GM23248 (cell line): ENCODE results near the gene ADAM10.

Source experiments
- EZH2 ChIP-seq: fragments of 200-600 bp; sonication (generic); IDR thresholded peaks from 2 replicates; pipeline ENCODE4 v1.6.1; 2018; ENCODE audit warnings: antibody characterized with exemption, mild to moderate bottlenecking; ENCODE audit not compliant: insufficient read depth, poor library complexity, severe bottlenecking
- EZH2phosphoT487 ChIP-seq: fragments of 200-600 bp; sonication (generic); IDR thresholded peaks from 2 replicates; pipeline ENCODE4 v1.6.1; 2018; ENCODE audit warnings: antibody characterized with exemption, moderate library complexity, mild to moderate bottlenecking, low read depth; ENCODE audit not compliant: insufficient read depth

DNA sequence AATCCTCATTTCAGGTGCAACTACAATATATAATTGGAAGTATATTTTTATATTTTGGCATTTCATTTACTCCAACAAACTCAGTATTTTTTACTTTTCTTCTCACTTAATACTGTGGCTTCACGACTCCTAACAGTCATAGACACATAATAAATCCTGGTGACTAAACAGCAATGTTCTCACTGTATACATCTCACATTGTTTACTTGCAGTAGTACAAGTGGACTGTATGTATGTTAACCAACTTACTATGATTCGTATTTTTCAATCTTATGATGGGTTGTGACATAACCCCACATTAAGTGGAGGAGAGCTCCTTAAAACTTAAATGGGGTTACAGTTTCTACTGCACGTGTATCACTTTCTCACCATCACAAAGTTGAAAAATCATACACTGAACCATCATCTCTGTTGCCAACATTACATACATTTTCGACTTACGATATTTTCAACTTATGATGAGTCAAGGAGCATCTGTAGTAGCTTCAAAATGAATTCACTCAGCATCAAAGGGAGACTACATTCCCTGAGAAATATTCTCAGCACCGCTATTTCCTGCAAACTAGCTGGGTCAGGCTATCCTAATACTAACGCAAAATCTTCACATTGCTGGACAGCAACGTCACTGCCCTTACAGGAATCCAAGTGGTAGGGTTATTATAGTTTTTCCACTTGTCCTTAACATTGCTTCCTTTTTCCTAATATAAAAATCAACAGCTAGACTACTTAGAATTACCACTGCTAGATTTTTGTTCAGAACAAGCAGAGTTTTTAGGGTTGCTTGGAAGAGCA is 7.3 kb downstream of the ADAM10 start:
- no peak for TF ChIP-seq EZH2
- TF ChIP-seq EZH2phosphoT487, result no peak
